Erythroblast (primary cell): ENCODE results near the gene BMPR2.
"Not testable (repeated sequence)": the region's sequence is repeated elsewhere in the genome, so short reads cannot be mapped to it uniquely, and the experiment has no call there.

Experiments used
- DNase-seq, 2 experiments: peaks; one replicate each; lab custom pipeline; 2025; lab: John Stamatoyannopoulos, UW
- GATA1 ChIP-seq: IDR thresholded peaks from 2 replicates; pipeline ENCODE4 v1.6.1; 2011; ENCODE audit warnings: low read depth, mild to moderate bottlenecking, control low read depth, low read length, moderate library complexity
- POLR2A ChIP-seq: IDR thresholded peaks from 2 replicates; pipeline ENCODE4 v1.6.1; 2011; ENCODE audit warnings: mild to moderate bottlenecking, low read length

Gene BMPR2

GRCh38 chr2:202454536-202454935, 78.4 kb downstream of the BMPR2 start:
- TF ChIP-seq GATA1 (no peak), POLR2A (no peak)

GRCh38 chr2:202455114-202455513, 79.0 kb downstream of the BMPR2 start:
- no peak for DNase-seq
- TF ChIP-seq POLR2A (no peak), GATA1 (no peak)

More at GRCh38 chr2:202454536-202454935, 78.4 kb downstream of the BMPR2 start:
- no peak for DNase-seq

- DNase-seq, result no peak
- TF ChIP-seq POLR2A, result no peak
- no peak for TF ChIP-seq GATA1
These were observed 84.0 kb downstream of the BMPR2 start for GRCh38 chr2:202460119-202460518.

GRCh38 chr2:202479090-202479489, 103.0 kb downstream of the BMPR2 start:
- TF ChIP-seq POLR2A (no peak), GATA1 (no peak)
- peak in 1 of 2 experiments; percentile 13 for DNase-seq

GRCh38 chr2:202479610-202480009, 103.5 kb downstream of the BMPR2 start:
- DNase-seq, result no peak
- TF ChIP-seq GATA1, result no peak
- TF ChIP-seq POLR2A, result no peak

GRCh38 chr2:202486351-202486750, 110.2 kb downstream of the BMPR2 start:
- TF ChIP-seq POLR2A (no peak), GATA1 (no peak)
- DNase-seq, result no peak

DNA sequence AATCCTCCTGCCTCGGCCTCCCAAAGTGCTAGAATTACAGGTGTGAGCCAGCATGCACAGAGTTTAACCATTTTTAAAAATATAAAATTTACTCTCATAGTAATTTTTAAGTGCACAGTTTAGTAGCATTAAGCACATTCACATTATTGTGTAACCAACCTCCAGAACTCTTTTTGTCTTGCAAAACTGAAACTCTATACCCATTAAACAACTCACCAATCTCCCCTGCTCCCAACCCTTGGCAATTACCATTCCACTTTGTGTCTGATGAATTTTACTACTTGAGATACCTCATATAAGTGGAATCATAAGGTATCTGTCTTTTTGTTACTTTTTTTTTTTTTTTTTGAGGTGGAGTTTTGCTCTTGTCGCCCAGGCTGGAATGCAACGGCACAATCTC, 112.5 kb downstream of the BMPR2 start:
- no peak for TF ChIP-seq GATA1
- no peak for TF ChIP-seq POLR2A
- no peak for DNase-seq

- TF ChIP-seq GATA1 (no peak), POLR2A (no peak)
- no peak for DNase-seq
These were observed 114.4 kb downstream of the BMPR2 start for GRCh38 chr2:202490479-202490878.

- no peak for DNase-seq
- TF ChIP-seq POLR2A (no peak), GATA1 (no peak)
These were observed 115.4 kb downstream of the BMPR2 start for GRCh38 chr2:202491514-202491913.

DNA sequence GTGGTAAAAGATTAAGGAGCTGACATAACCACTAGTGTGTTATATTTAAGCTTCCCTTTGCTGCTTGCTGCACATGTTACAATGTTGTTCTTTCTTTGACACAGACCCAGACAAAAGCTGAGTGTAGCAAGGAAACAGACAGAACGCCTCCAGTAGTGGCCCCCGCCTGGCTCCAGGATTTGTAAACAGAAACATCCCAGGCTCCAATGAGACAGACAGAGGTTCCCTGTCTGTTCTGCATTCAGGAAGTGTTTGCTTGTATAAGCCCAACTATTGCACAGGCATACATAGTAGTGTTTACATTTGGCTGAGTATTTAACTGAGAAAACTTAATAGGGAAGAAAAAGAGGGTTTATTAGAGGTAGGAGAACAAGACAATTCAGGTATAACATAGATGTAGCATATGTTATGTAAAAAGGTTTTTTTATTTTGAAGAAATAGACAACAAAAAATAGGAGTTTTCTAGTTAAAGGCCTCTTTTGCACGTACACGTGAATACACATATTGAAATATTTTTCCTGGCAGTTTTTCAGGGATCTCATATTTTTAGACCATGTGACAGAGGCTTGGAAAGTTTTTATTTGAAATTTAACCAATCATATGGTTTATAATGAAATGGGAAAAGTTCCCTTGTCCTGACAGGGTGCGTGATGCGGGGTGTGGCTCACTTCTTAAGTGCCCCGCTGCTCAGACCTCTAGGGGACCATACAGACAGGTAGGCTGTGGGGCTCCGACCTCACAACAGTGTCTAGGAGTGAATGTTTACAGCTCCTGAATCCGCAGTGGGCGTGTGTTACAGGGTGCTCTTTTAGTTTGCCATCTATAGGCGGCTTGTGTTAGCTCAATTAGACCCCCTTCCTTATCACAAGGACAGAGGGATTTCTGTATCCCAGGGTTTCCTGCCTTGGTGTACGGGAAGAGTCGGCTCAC, 118.4 kb downstream of the BMPR2 start:
- DNase-seq, result no peak
- TF ChIP-seq POLR2A (no peak), GATA1 (no peak)

- DNase-seq, result no peak
- no peak for TF ChIP-seq POLR2A
- TF ChIP-seq GATA1, result no peak
These were observed 119.1 kb downstream of the BMPR2 start for GRCh38 chr2:202495230-202495604.

DNA sequence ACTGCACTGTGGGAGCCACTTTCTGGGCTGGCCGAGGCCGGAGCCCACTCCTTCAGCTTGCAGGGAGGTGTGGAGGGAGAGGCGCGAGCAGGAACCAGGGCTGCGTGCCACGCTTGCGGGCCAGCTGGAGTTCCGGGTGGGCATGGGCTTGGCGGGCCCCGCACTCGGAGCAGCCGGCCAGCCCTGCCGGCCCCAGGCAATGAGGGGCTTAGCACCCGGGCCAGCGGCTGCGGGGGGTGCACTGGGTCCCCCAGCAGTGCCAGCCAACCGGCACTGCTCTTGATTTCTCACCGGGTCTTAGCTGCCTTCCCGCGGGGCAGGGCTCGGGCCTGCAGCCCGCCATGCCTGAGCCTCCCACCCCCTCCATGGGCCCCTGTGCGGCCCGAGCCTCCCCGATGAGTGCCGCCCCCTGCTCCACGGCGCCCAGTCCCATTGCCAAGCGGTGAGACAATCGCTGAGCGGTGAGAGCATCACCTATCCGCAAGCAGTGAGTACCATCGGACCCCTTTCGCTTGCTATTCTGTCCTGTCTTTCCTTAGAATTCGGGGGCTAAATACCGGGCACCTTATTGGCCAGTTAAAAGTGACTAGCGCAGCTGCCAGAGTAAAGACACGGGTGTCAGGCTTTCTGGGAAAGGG, 120.8 kb downstream of the BMPR2 start:
- not testable (repeated sequence) for DNase-seq

DNA sequence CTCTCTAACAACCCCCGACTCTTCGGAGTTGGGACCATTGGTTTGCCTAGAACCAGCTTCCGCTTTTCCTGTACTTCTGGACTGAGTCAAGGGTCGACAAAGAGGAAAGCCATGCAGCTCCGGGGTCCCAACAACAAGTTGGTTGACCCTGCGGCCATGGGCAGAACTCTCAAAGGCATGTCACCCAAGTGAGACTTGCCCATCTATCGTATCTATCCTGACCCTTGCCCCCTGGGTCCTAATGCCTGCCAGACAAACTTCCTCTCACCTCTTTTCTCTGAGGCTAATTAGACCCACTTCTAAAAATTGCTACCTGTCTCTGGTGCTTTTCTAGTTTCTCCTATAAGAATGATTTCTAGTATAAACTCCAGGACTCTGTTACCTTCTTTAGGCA, 121.3 kb downstream of the BMPR2 start:
- DNase-seq, result not testable (repeated sequence)

DNA sequence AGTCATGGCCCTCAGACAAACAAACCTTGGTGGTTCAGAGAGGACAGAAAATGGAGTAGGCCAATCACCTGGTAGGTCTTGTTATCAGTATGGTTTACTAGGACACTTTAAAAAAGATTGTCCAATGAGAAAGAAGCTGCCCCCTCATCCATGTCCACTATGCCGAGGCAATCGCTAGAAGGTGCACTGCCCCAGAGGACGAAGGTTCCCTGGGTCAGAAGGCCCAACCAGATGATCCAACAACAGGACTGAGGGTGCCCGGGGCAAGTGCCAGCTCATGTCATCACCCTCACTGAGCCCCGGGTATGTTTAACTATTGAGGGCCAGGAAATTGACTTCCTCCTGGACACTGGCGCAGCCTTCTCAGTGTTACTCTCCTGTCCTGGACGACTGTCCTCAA, 123.7 kb downstream of the BMPR2 start:
- not testable (repeated sequence) for DNase-seq

DNA sequence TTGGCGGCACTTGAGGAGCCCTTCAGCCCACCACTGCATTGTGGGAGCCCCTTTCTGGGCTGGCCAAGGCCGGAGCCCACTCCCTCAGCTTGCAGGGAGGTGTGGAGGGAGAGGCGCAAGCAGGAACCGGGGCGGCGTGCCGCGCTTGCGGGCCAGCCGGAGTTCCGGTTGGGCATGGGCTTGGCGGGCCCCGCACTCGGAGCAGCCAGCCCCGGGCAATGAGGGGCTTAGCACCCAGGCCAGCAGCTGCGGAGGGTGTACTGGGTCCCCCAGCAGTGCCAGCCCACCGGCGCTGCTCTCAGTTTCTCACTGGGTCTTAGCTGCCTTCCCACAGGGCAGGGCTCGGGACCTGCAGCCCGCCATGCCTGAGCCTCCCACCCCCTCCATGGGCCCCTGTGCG, 127.1 kb downstream of the BMPR2 start:
- not testable (repeated sequence) for DNase-seq
